HEK293T (cell line): ENCODE measurements around the gene RIPK1.

Experiments used
- ARNT ChIP-seq: fragments of 450-650 bp; IDR thresholded peaks from 2 replicates; pipeline ENCODE4 v1.6.1; 2017; ENCODE audit warnings: mild to moderate bottlenecking
- BHLHE40 ChIP-seq: fragments of 450-650 bp; IDR thresholded peaks from 2 replicates; pipeline ENCODE4 v1.6.1; 2016; ENCODE audit warnings: mild to moderate bottlenecking, moderate library complexity, borderline replicate concordance
- ELF4 ChIP-seq: fragments of 450-650 bp; IDR thresholded peaks from 2 replicates; pipeline ENCODE4 v1.6.1; 2017; ENCODE audit warnings: antibody characterized with exemption
- FOXA1 ChIP-seq: fragments of 450-650 bp; IDR thresholded peaks from 2 replicates; pipeline ENCODE4 v1.6.1; 2016; ENCODE audit warnings: mild to moderate bottlenecking
- FOXK2 ChIP-seq: fragments of 450-650 bp; IDR thresholded peaks from 2 replicates; pipeline ENCODE4 v1.6.1; 2016; ENCODE audit warnings: mild to moderate bottlenecking
- FOXM1 ChIP-seq: fragments of 450-650 bp; IDR thresholded peaks from 2 replicates; pipeline ENCODE4 v1.6.1; 2017; ENCODE audit warnings: mild to moderate bottlenecking, borderline replicate concordance
- HDGF ChIP-seq: fragments of 450-650 bp; IDR thresholded peaks from 2 replicates; pipeline ENCODE4 v1.6.1; 2017; ENCODE audit warnings: antibody characterized with exemption, borderline replicate concordance
- LEF1 ChIP-seq: fragments of 450-650 bp; IDR thresholded peaks from 2 replicates; pipeline ENCODE4 v1.6.1; 2017; ENCODE audit warnings: mild to moderate bottlenecking, borderline replicate concordance
- SP1 ChIP-seq: fragments of 450-650 bp; IDR thresholded peaks from 2 replicates; pipeline ENCODE4 v1.6.1; 2017
- SUZ12 ChIP-seq: fragments of 450-650 bp; IDR thresholded peaks from 2 replicates; pipeline ENCODE4 v1.6.1; 2016; ENCODE audit warnings: mild to moderate bottlenecking
- TARDBP ChIP-seq: fragments of 450-650 bp; IDR thresholded peaks from 2 replicates; pipeline ENCODE4 v1.6.1; 2016
- ZNF384 ChIP-seq: fragments of 450-650 bp; IDR thresholded peaks from 2 replicates; pipeline ENCODE4 v1.6.1; 2016

DNA sequence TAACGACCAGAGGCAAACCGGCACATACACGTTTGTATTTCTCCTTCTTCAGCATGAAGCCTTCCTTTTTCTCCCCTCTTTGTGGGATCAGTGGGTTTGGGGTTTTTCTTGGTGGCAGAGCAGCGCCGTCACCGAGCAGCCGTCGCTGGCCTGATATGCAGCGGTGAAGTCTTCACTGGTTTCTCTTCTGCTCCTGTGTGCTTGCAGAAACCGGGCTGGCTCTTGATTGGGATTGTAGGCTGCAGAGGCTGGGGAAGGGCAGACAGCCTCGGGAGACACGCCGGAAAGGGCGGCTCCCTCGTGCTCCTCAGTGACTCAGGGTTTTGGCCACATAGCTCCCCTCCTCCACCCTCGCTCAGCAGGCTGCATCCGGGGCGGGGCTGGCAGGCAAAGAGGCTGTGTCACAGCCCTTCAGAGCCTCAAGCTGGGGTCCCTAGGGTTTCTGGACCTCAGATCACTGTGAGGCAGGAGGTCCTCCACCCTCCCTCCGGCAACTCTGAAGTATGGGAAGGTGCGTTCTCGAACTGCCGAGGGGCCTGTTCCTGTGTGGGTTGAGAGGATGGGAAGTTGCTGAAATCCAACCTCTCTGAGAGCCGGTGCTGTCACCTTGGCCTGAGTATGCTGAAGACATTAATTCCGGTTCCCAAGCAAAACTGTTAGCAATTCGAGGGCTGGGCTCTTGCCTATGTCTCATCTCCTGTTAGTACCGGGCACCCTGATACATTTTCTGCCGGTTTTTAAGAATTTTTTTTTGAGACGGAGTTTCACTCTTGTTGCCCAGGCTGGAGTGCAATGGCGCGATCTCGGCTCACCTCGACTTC, 44.4 kb upstream of the RIPK1 start:
- no peak for TF ChIP-seq TARDBP
- TF ChIP-seq SP1 = no peak
- TF ChIP-seq BHLHE40 = no peak
- TF ChIP-seq FOXM1 = no peak
- no peak for TF ChIP-seq HDGF
- no peak for TF ChIP-seq ELF4
- TF ChIP-seq LEF1 = no peak
- no peak for TF ChIP-seq FOXK2
- no peak for TF ChIP-seq SUZ12
- no peak for TF ChIP-seq FOXA1
- TF ChIP-seq ARNT = no peak
- TF ChIP-seq ZNF384 = no peak
